IMR-90 (cell line): ENCODE data around the gene SP7. TPM values are rescaled to one million over a fixed set of nuclear protein-coding genes. Genes with fewer than 3 reads are reported as not detected.

Experiments
- ATAC-seq: fragments of 200-7000 bp; cut with Tn5 transposase; 2 replicates; pipeline ENCODE4 v1.9.1; 2020; ENCODE audit warnings: low read depth, mild to moderate bottlenecking, moderate library complexity
- BruUV-seq: library from RNA; stranded (reverse); fragments of 400-500 nt; replicated peaks from 2 replicates; lab custom pipeline; 2021; lab: Mats Ljungman, UMichigan
- CTCF ChIA-PET: fragments of 300-600 bp; formaldehyde crosslinking; extraction: SDS; loops from one replicate; lab custom pipeline; 2021; ENCODE audit warnings: antibody characterized with exemption; lab: Yijun Ruan, JAX
- POLR2A ChIA-PET: fragments of 300-600 bp; sonication (Branson Sonifier 250); formaldehyde crosslinking; loops from one replicate; lab custom pipeline; 2022; ENCODE audit warnings: antibody characterized with exemption; ENCODE audit not compliant: unreplicated experiment; lab: Charles Lee
- DNase-seq: peaks from one replicate; pipeline ENCODE4 v3.0.0; 2013
- H2AFZ ChIP-seq: replicated peaks from 2 replicates; pipeline ENCODE3; 2013; ENCODE audit warnings: low read length, mild to moderate bottlenecking; ENCODE audit not compliant: poor library complexity
- H2AK5ac ChIP-seq: 2 replicates; pipeline ENCODE4 v1.6.1; 2013; ENCODE audit warnings: low read depth, low read length, inconsistent platforms
- H2AK9ac ChIP-seq: replicated peaks from 2 replicates; pipeline ENCODE3; 2013; ENCODE audit warnings: mild to moderate bottlenecking, low read depth, low read length, moderate library complexity; ENCODE audit not compliant: poor library complexity
- H2BK120ac ChIP-seq: 2 replicates; pipeline ENCODE4 v1.6.1; 2013; ENCODE audit warnings: low read depth, low read length, inconsistent platforms
- H2BK15ac ChIP-seq: 3 replicates; pipeline ENCODE4 v1.6.1; 2013; ENCODE audit warnings: low read depth, low read length, inconsistent platforms
- H2BK20ac ChIP-seq: 2 replicates; pipeline ENCODE4 v1.6.1; 2013; ENCODE audit warnings: low read depth, mild to moderate bottlenecking, inconsistent platforms, low read length, moderate library complexity
- H2BK5ac ChIP-seq: 2 replicates; pipeline ENCODE4 v1.6.1; 2013; ENCODE audit warnings: mild to moderate bottlenecking, low read depth, low read length, inconsistent platforms; ENCODE audit not compliant: poor library complexity, severe bottlenecking
- H3K14ac ChIP-seq: replicated peaks from 2 replicates; pipeline ENCODE4 v1.6.1; 2013; ENCODE audit warnings: low read depth, low read length, inconsistent platforms
- H3K18ac ChIP-seq: 2 replicates; pipeline ENCODE4 v1.6.1; 2013; ENCODE audit warnings: low read depth, low read length, control low read depth
- H3K23ac ChIP-seq: 2 replicates; pipeline ENCODE4 v1.6.1; 2013; ENCODE audit warnings: low read depth, low read length, inconsistent platforms
- H3K27ac ChIP-seq: 2 replicates; pipeline ENCODE4 v1.5.1; 2013; ENCODE audit warnings: mild to moderate bottlenecking, control low read depth, low read length; ENCODE audit not compliant: insufficient read depth
- H3K27me3 ChIP-seq: 2 replicates; pipeline ENCODE4 v1.6.1; 2013; ENCODE audit warnings: low read length; ENCODE audit not compliant: control insufficient read depth, insufficient read depth
- H3K36me3 ChIP-seq: 2 replicates; pipeline ENCODE4 v1.6.1; 2013; ENCODE audit warnings: low read length, mixed read lengths; ENCODE audit not compliant: control insufficient read depth, insufficient read depth
- H3K4ac ChIP-seq: 2 replicates; pipeline ENCODE4 v1.6.1; 2013; ENCODE audit warnings: low read depth, low read length, inconsistent platforms
- H3K4me1 ChIP-seq: 2 replicates; pipeline ENCODE4 v1.6.1; 2013; ENCODE audit warnings: low read length, mixed read lengths; ENCODE audit not compliant: control insufficient read depth, insufficient read depth
- H3K4me2 ChIP-seq: 2 replicates; pipeline ENCODE4 v1.6.1; 2013; ENCODE audit warnings: low read depth, mild to moderate bottlenecking, control low read depth, low read length, moderate library complexity
- H3K4me3 ChIP-seq: 2 replicates; pipeline ENCODE4 v1.5.1; 2013; ENCODE audit warnings: low read depth, mild to moderate bottlenecking, control low read depth, low read length, moderate library complexity; ENCODE audit not compliant: insufficient read depth
- H3K56ac ChIP-seq: 2 replicates; pipeline ENCODE4 v1.6.1; 2013; ENCODE audit warnings: low read length, inconsistent platforms; ENCODE audit not compliant: insufficient read depth; ENCODE audit errors: extremely low read depth
- H3K79me1 ChIP-seq, 2 experiments: 2 replicates each; pipeline ENCODE4 v1.6.1; 2013; ENCODE audit warnings: low read length in 2 of 2, inconsistent platforms in 1 of 2, low read depth in 1 of 2
- H3K9ac ChIP-seq: 2 replicates; pipeline ENCODE4 v1.6.1; 2013; ENCODE audit warnings: low read depth, low read length, control low read depth
- H3K9me1 ChIP-seq: 2 replicates; pipeline ENCODE4 v1.6.1; 2013; ENCODE audit warnings: low read length, inconsistent platforms; ENCODE audit not compliant: insufficient read depth
- H3K9me3 ChIP-seq: 2 replicates; pipeline ENCODE4 v1.6.1; 2013; ENCODE audit warnings: low read length; ENCODE audit not compliant: control insufficient read depth, insufficient read depth
- H4K20me1 ChIP-seq: 2 replicates; pipeline ENCODE4 v1.6.1; 2013; ENCODE audit warnings: low read length, inconsistent platforms; ENCODE audit not compliant: insufficient read depth
- H4K5ac ChIP-seq: 2 replicates; pipeline ENCODE4 v1.6.1; 2013; ENCODE audit warnings: mild to moderate bottlenecking, low read depth, low read length, control low read depth
- H4K8ac ChIP-seq, 2 experiments: 2 replicates each; pipeline ENCODE4 v1.6.1; 2013; ENCODE audit warnings: low read depth in 2 of 2, low read length in 2 of 2, control low read depth in 1 of 2, inconsistent platforms in 1 of 2
- H4K91ac ChIP-seq: 2 replicates; pipeline ENCODE4 v1.6.1; 2013; ENCODE audit warnings: low read depth, low read length, inconsistent platforms; ENCODE audit not compliant: insufficient read depth
- BHLHE40 ChIP-seq: fragments of 150-350 bp; IDR thresholded peaks from 2 replicates; pipeline ENCODE4 v1.6.1; 2016; ENCODE audit warnings: mild to moderate bottlenecking, low read depth, low read length
- CEBPB ChIP-seq: IDR thresholded peaks from 2 replicates; pipeline ENCODE4 v1.6.1; 2012; ENCODE audit warnings: low read depth, low read length, improper control_type of control experiment
- CHD1 ChIP-seq: IDR thresholded peaks from 2 replicates; pipeline ENCODE4 v1.6.1; 2012; ENCODE audit warnings: low read depth, low read length, improper control_type of control experiment
- FOS ChIP-seq: fragments of 150-350 bp; IDR thresholded peaks from 2 replicates; pipeline ENCODE4 v1.6.1; 2016; ENCODE audit warnings: low read depth, low read length
- MAFK ChIP-seq: IDR thresholded peaks from 2 replicates; pipeline ENCODE4 v1.6.1; 2012; ENCODE audit warnings: low read depth, low read length, improper control_type of control experiment
- MAZ ChIP-seq: IDR thresholded peaks from 2 replicates; pipeline ENCODE4 v1.6.1; 2012; ENCODE audit warnings: low read depth, mild to moderate bottlenecking, low read length, improper control_type of control experiment, moderate library complexity, borderline replicate concordance
- MXI1 ChIP-seq: IDR thresholded peaks from 2 replicates; pipeline ENCODE4 v1.6.1; 2012; ENCODE audit warnings: low read depth, mild to moderate bottlenecking, low read length, moderate library complexity, borderline replicate concordance
- NFE2L2 ChIP-seq: fragments of 150-350 bp; IDR thresholded peaks from 2 replicates; pipeline ENCODE4 v1.6.1; 2016; ENCODE audit warnings: low read depth, mild to moderate bottlenecking, low read length
- POLR2A ChIP-seq: IDR thresholded peaks from 2 replicates; pipeline ENCODE4 v1.6.1; 2012; ENCODE audit warnings: mild to moderate bottlenecking, low read depth, low read length
- RAD21 ChIP-seq: IDR thresholded peaks from 2 replicates; pipeline ENCODE4 v1.6.1; 2012; ENCODE audit warnings: low read length, improper control_type of control experiment
- RCOR1 ChIP-seq: IDR thresholded peaks from 2 replicates; pipeline ENCODE4 v1.6.1; 2012; ENCODE audit warnings: mild to moderate bottlenecking, low read length, improper control_type of control experiment; ENCODE audit not compliant: insufficient replicate concordance
- RFX5 ChIP-seq: IDR thresholded peaks from 2 replicates; pipeline ENCODE4 v1.8.0; 2012; ENCODE audit warnings: low read depth, mild to moderate bottlenecking, low read length, moderate library complexity
- SMC3 ChIP-seq: fragments of 150-350 bp; IDR thresholded peaks from 2 replicates; pipeline ENCODE4 v1.6.1; 2016; ENCODE audit warnings: low read depth, mild to moderate bottlenecking, antibody characterized with exemption, low read length, moderate library complexity
- whole genome bisulfite sequencing, 2 experiments: methylation state at CpG; one replicate each; pipeline versions ENCODE4 v1.1.5 to v1.1.7; 2013; ENCODE audit warnings: missing lambda C conversion rate in 2 of 2; ENCODE audit not compliant: insufficient read length in 1 of 2; ENCODE audit errors: extremely low coverage in 2 of 2; 5-methylcytosine and 5-hydroxymethylcytosine counted together
- dilution Hi-C: fragments of 300-500 bp; cut with HindIII; formaldehyde crosslinking; loops from one replicate; pipeline ENCODE4 v1.14.3; 2018; ENCODE audit warnings: low sequenced_read_pairs; ENCODE audit not compliant: unreplicated experiment
- in situ Hi-C: fragments of 300-500 bp; cut with MboI; formaldehyde crosslinking; loops from 3 replicates; pipeline ENCODE4 v1.14.3; 2019; ENCODE audit warnings: low sequenced_read_pairs, inconsistent platforms, mixed read lengths
- intact Hi-C: fragments of 100-400 bp; cut with micrococcal nuclease; formaldehyde crosslinking; loops from 2 replicates; pipeline ENCODE4 v1.10.0; 2022
- polyA plus RNA-seq, 3 experiments: library from polyadenylated mRNA; depleted of rRNA; stranded (reverse); fragments of >200 nt; gene quantifications; 2 replicates each; pipeline ENCODE4 v1.2.3, GENCODE V29; 2012; ENCODE audit warnings: low replicate concordance in 1 of 3
- total RNA-seq: library from RNA; depleted of rRNA; stranded (reverse); fragments of >200 nt; gene quantifications from 2 replicates; pipeline ENCODE4 v1.2.3, GENCODE V29; 2012
- TF ChIP-seq, protein P1 (sequence below): conservative IDR thresholded peaks from 2 replicates; pipeline ENCODE4 v1.5.1; 2012; ENCODE audit warnings: mild to moderate bottlenecking, low read depth, low read length, improper control_type of control experiment
- TF ChIP-seq, protein P2 (sequence below): fragments of 150-350 bp; IDR thresholded peaks from 2 replicates; pipeline ENCODE4 v1.6.1; 2016; ENCODE audit warnings: low read depth, mild to moderate bottlenecking, low read length, moderate library complexity, borderline replicate concordance

SP7 gene
- total and polyA plus RNA-seq, 2 of the 4 experiments (the other 2 are of a cell fraction), result not detected

DNA sequence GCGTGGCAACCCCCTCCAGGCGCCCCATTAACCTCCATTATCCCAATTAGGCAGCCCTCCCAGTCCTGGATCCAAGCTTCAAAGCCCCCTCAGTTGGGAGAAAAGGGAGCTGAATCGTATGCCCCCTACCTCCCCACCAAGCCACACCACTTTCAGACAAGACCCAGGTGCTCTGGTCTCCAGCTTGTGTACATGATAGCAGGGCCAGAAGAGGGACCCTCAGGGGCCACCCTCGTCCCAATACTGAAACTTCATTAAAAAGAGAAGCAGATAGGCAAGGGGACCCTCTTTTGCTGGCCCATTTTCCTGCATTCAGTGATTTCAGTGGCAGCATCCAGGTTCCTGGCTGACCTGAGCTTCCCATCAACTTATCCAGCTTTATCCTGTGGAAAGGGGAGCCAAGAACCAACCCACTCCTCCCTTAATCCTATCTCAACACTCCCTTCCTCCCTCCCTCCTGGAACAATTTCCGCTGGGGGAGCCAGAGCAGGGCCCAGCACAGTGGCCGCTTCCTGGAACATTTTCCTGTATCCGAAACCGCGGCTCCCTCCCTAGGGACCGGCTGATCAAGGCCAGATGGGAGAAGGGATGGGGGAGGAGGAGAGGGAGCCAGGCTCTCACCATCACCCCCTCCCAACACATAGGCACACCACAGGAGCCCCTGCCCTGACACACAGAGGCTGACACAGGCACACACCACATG lies 9.5 kb upstream of the SP7 start:
- TF ChIP-seq BHLHE40, result no peak
- TF ChIP-seq, protein P1, sequence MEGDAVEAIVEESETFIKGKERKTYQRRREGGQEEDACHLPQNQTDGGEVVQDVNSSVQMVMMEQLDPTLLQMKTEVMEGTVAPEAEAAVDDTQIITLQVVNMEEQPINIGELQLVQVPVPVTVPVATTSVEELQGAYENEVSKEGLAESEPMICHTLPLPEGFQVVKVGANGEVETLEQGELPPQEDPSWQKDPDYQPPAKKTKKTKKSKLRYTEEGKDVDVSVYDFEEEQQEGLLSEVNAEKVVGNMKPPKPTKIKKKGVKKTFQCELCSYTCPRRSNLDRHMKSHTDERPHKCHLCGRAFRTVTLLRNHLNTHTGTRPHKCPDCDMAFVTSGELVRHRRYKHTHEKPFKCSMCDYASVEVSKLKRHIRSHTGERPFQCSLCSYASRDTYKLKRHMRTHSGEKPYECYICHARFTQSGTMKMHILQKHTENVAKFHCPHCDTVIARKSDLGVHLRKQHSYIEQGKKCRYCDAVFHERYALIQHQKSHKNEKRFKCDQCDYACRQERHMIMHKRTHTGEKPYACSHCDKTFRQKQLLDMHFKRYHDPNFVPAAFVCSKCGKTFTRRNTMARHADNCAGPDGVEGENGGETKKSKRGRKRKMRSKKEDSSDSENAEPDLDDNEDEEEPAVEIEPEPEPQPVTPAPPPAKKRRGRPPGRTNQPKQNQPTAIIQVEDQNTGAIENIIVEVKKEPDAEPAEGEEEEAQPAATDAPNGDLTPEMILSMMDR, result no peak
- TF ChIP-seq MXI1, result no peak
- TF ChIP-seq, protein P2, sequence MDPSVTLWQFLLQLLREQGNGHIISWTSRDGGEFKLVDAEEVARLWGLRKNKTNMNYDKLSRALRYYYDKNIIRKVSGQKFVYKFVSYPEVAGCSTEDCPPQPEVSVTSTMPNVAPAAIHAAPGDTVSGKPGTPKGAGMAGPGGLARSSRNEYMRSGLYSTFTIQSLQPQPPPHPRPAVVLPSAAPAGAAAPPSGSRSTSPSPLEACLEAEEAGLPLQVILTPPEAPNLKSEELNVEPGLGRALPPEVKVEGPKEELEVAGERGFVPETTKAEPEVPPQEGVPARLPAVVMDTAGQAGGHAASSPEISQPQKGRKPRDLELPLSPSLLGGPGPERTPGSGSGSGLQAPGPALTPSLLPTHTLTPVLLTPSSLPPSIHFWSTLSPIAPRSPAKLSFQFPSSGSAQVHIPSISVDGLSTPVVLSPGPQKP, result no peak
- no peak for TF ChIP-seq NFE2L2
- TF ChIP-seq RAD21, result no peak
- no peak for TF ChIP-seq FOS
- TF ChIP-seq RFX5, result no peak
- TF ChIP-seq CEBPB, result no peak
- TF ChIP-seq CHD1, result no peak
- no peak for TF ChIP-seq RCOR1
- TF ChIP-seq POLR2A, result no peak
- TF ChIP-seq MAZ, result no peak
- TF ChIP-seq MAFK, result no peak
- TF ChIP-seq SMC3, result no peak
- DNase-seq (no peak), ATAC-seq (no peak)
- Histone ChIP-seq H3K9me1 (peaks cover 9% of the 10 kb centered on the region; the same call in 1 of the 2 replicates), H3K9me3 (no peaks in the 10 kb centered on the region), H3K18ac (no peak overlapping the region), H3K4me2 (no peak overlapping the region; the same call in 1 of the 2 replicates), H2AK9ac (peak overlapping the region; percentile 75), H4K8ac (peak overlapping the region in 1 of 2 experiments; percentile 70; a peak in 1 of 4 replicates), H3K36me3 (no peaks in the 10 kb centered on the region), H2AK5ac (peak overlapping the region; percentile 69), H2BK20ac (no peak overlapping the region), H2BK15ac (no peak overlapping the region; the same call in 2 of the 3 replicates), H3K23ac (peak overlapping the region; percentile 56; the same call in 1 of the 2 replicates), H3K4ac (peak overlapping the region; percentile 60), H3K4me1 (peaks cover 7% of the 10 kb centered on the region; the same call in 1 of the 2 replicates), H3K56ac (no peak overlapping the region), H2BK5ac (no peak overlapping the region), H2BK120ac (peak overlapping the region; percentile 32; the same call in 1 of the 2 replicates), H3K27me3 (peaks cover 6% of the 10 kb centered on the region), H4K5ac (no peak overlapping the region; the same call in 1 of the 2 replicates), H3K4me3 (no peak overlapping the region), H2AFZ (peak overlapping the region; percentile 88), H4K20me1 (no peaks in the 10 kb centered on the region), H3K14ac (no peak overlapping the region), H3K79me1 (no peaks in the 10 kb centered on the region), H3K9ac (no peak overlapping the region), H3K27ac (no peak overlapping the region), H4K91ac (no peak overlapping the region)
- ChIA-PET POLR2A (interaction anchor here (0.6 kb wide), 1 partner anchor 273 kb away, joined by 3 read pairs; no protein-coding TSS in a partner anchor), CTCF (interaction anchor here (0.6 to 2.1 kb wide), 12 partner anchors 10 to 186 kb away, joined by 3 to 14 read pairs (median 4); partner anchors contain the start of genes AAAS, SP1 and SP7)
- dilution Hi-C loops, result no loop called here
- intact Hi-C loops, result loop anchor here (1.0 kb wide), 2 partner anchors 21 to 132 kb away; no protein-coding TSS in a partner anchor
- in situ Hi-C loops, result no loop called here
- no CpG with 5 or more reads among the region's 10 CpGs for WGBS, 2 experiments
- no TSS peak for BruUV-seq
